Activated CD4-positive, CD25-positive, alpha-beta regulatory T cell treated with anti-CD3 and anti-CD28 coated beads, Interleukin-2, amount 50 U/mL, for 16 hours (primary cell): ENCODE data around the gene ULK1.
"Not testable (repeated sequence)": the region's sequence is repeated elsewhere in the genome, so short reads cannot be mapped to it uniquely, and the experiment has no call there.

Experiments used
- DNase-seq: peaks from one replicate; pipeline ENCODE4 v3.0.0-alpha.2; 2020; ENCODE audit warnings: low read depth, low spot score

Gene ULK1

DNA sequence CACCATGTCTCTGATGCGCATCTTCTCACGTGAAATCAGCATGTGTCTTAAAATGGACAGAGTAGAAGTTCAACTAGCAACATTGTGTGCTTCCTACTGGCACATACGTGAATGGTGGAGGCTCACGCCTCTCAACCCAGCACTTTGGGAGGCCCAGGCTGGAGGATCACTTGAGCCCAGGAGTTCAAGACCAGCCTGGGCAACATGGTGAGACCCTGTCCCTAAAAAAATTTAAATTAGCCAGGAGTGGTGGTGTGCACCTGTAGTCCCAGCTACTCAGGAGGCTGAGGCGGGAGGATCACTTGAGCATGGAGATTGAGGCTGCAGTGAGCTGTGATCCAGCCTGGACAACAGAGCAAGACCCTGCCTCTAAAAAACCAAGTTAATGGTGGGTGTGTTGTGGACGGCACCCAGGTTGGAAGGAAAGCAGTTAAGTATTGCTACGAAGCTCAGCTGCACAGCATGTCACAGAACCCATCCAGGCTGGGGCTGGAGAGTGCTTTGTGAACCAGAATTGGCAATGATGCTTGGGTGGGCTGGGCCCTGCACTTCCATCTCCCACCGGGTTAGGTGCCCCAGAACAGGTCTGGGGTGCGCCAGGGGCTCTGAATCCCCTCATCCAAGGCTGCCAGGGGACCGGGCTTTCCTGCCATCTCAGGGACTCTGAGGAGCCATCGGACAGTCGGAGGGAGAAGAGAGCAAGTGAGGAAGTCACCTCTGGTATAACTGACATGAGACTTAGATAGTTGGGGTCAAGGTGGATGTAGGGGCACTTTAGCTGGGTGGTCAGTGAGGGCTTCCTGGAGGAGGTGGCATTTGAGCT lies 33.0 kb upstream of the ULK1 start:
- DNase-seq = no peak

- no peak for DNase-seq
These were observed 32.4 kb upstream of the ULK1 start for GRCh38 chr12:131862084-131862441.

DNA sequence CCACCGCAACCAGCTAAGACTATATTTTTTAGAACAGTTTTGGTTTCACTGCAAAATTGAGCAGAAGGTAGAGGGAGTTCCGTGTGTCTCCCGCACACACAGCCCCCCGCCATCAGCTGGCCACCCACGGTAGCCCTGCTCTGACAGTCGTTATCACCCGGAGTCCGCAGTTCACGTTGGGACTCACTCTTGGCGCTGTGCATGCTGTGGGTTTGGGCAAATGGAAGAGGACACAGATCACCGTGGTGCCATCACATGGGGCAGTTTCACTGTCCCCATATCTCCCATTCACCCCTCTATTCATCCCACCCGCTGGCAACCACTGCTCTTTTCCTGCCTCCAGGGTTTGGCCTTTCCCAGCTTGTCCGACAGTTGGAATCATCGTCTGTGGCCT lies 31.8 kb upstream of the ULK1 start:
- DNase-seq = no peak

GRCh38 chr12:131862994-131863710 lies 31.3 kb upstream of the ULK1 start:
- DNase-seq = no peak

- DNase-seq = no peak
These were observed 30.6 kb upstream of the ULK1 start for GRCh38 chr12:131863711-131864396.

DNA sequence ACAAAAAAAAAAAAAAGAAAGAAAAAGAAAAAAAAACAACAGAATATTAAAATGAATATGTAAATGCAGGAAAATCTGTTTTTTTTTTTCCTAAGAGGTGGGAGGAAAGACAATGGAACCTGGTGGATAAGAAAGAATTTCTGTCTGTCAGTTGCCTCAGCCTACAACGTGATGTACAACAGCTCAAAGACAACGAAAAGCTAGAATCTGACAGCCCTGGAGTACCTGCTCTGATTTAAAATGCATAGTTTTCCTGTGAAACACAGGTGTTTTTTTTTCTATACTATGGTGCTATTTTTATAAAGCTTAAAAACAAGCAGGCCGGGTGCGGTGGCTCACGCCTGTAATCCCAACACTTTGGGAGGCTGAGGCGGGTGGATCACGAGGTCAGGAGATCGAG lies 30.0 kb upstream of the ULK1 start:
- no peak for DNase-seq

DNA sequence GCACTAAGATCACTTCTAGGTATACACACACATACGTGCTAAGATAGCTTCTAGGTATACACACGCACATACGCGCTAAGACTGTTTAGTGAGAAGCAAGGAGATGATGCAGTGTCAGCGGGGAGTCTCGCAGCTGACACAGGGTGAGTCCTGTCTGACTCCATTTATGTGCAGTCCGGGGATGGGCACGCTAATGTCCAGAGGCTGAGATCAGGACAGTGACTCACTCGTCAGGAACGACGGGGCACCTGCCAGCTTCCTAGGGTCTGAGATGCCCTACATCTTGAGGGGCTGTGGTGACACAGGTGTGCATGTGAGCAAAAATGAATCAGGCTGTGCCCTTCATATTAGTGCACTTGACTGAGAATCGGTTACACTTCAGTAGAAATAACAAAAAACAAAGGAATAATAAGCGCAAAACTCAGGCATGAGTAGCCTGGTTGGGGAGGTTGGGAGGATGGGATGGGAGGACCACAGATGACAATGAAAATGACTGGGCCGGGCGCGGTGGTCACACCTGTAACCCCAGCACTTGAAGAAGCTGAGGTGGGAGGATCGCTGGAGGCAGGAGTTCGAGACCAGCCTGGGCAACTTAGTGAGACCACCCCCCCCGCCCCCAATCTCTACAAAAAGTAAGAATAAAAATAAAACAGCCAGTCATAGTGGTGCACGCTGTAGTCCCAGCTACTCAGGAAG lies 29.1 kb upstream of the ULK1 start:
- no peak for DNase-seq

DNA sequence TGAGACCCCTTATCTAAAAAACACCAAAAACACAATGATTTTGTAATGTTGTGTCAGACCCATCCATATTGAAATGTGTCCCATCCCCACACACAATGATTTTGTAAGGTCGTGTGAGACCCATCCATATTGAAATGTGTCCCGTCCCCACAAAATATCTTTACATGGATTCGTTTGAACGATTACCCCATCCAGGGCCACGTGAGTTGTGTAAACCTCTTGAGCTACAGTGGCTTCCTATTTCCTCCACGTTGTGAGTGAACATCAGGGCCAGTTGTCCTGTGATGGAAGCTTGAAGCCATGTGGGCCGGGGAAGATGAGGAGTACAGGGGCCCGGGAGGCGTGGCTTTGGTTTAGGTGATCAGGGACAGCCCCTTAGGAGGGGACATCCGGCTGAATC lies 27.0 kb upstream of the ULK1 start:
- DNase-seq = no peak

DNA sequence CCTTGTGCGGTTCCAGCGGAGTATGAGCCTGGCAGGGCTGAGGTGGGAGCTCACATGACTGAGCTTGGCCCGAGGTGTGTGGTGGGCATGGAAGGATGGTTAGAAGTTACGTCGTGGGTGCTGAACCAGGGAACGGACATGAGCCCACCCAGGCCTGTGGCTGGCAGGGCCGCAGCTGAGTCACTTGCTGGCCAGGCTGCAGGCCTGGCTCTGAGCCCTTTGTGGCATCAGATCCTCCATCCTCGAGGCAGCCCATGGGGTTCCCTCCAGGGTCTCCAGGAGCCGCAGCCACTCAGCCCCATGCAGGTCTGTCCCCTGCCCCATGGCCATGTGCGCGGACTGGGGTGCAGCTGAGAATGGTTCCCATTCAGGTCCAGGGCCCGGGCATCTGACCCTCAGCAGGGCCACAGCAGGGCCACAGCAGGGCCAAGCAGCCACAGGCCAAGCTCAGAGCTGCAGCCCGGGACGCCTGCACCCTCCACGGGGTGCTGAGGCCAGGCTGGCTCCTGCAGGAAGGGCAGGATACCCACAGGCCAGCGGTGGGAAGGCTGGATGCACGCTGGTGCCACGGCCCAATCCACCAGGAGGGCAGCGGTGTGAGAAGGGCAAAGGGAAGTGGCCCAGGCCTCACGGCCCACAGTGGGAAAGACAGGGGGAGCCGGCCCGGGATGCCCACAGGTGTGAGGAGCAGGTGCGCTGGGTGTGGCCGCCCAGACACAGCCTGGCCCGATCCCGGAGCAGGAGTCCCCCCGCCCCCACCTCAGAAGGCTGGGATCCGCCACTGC lies 26.3 kb upstream of the ULK1 start:
- no peak for DNase-seq

DNA sequence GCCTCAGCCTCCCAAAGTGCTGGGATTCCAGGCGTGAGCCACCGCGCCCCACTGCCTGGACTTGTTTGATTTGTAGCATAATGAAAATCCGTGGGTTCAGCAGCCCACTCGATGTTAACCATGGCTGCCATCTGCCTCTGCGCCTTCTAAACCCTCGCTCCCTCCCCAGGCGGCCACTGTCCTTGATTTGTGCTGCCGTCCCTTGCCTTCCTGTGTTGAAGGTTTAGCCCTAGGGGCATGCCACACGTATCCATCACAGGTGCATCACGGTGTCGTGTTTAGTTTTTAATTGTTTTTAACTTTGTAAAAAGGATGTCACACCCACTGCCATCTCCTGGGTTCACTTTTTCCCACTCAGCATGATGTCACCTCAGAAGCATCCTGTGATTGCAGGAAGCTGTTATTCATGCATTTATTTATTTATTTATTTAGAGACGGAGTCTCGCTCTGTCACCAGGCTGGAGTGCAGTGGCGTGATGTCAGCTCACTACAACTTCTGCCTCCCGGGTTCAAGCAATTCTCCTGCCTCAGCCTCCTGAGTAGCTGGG lies 24.5 kb upstream of the ULK1 start:
- DNase-seq = no peak

DNA sequence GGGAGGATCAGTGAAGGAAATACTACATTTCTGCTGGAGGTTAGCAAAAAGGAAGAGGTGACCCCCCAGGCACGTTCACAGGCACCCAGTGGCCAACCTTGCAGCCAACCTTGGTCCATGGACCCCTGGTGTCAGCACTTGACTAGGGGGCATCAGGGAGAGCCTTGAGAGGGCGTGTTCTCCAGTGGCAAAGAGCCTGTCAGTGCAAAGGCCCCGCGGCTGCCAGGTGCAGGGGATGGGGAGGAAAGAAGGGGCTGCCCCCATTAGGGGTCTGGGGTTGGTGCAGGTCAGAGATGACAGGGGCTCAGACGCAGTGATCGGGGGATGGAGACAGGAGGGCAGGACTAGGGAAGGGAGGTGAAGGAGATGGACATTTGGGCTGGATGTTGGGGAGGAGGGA lies 22.7 kb upstream of the ULK1 start:
- no peak for DNase-seq

GRCh38 chr12:131872154-131873051 lies 22.0 kb upstream of the ULK1 start:
- DNase-seq = no peak

DNA sequence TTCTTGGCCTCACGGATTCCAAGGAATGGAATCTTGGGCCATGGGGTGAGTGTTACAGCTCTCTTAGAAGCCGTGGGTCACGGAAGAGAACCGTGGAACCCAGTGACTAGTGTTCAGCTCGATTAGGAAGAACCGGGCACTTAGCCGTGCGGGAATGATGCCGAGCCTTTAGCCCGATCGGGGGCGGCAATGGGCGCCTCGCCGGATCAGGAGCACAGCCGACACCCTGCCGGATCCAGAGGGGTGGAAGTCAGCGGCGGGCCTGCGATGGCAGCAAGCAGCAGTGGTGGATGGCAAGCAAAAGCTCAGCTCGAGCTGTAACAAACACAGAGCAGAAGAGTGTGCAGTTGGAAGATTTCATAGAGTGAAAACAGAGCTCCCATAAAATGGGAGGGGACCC lies 21.1 kb upstream of the ULK1 start:
- no peak for DNase-seq

- not testable (repeated sequence) for DNase-seq
These were observed 19.4 kb upstream of the ULK1 start for GRCh38 chr12:131874972-131875371.

DNA sequence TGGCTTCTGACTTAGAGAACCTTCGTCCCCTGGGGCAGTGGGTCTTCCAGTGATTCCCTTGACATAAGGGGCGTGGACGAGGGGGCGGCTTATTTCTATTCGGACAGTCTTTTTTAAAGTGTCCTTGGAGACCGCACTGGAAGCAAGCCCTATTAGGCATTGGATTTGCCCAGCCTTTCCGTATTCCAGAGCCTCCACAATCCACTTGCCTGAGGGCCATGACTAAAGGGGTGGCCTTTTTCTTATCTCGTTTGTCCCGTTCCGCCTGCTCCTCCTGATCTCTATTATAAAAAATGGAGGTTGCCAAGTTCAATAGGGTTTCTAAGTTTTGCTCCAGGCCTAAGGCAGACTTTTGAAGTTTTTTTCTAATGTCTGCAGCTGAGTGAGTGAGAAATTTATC lies 17.2 kb upstream of the ULK1 start:
- DNase-seq = not testable (repeated sequence)

- DNase-seq = not testable (repeated sequence)
These were observed 16.0 kb upstream of the ULK1 start for GRCh38 chr12:131878436-131878835.

DNA sequence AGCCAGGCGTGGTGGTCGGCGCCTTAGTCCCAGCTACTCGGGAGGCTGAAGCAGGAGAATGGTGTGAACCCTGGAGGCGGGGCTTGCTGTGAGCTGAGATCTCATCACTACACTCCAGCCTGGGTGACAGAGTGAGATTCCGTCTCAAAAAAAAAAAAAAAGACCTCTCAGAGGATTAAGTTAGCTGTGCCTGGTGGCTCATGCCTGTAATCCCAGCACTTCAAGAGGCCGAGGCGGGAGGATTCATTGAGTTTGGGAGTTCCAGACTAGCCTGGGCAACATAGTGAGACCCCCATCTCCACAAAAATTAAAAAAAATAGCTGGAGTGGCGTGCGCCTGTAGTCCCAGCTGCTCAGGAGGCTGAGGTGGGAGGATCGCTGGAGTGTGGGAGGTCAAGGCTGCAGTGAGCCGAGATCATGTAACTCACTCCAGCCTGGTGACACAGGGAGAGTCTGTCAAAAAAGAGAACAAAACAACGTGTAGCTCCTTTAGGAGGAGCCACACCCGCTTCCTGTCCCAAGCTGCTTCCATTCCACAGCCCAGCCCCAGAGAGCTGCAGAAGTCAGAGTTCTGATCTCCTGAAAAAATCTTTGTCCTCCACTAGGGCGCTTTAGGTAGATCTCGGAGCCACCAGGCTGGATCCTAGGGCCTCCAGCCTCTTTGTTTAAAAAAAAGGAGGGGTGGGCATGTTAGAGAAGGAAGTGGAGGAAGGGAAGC lies 11.5 kb upstream of the ULK1 start:
- DNase-seq = no peak

- DNase-seq = no peak
These were observed 10.9 kb upstream of the ULK1 start for GRCh38 chr12:131883521-131883900.

- not testable (repeated sequence) for DNase-seq
These were observed 9.3 kb upstream of the ULK1 start for GRCh38 chr12:131885076-131885475.
